AG08396 (cell line): ENCODE results near the gene SMIM44.
"Not testable (repeated sequence)": the region's sequence is repeated elsewhere in the genome, so short reads cannot be mapped to it uniquely, and the experiment has no call there.

ENCODE experiments used
- DNase-seq: peaks from one replicate; pipeline ENCODE4 v3.0.0; 2012; ENCODE audit warnings: low spot score, mixed read lengths

The SMIM44 gene

GRCh38 chr19:3483226-3483628 lies at the start of gene SMIM44:
TSS of gene SMIM44 (minus strand) at chr19:3483441. CDS start at chr19:3483403, 38 bp downstream.
- DNase-seq = no peak

GRCh38 chr19:3533033-3533432 lies 49.8 kb upstream of the SMIM44 start:
- DNase-seq = no peak

GRCh38 chr19:3532154-3532786 lies 49.0 kb upstream of the SMIM44 start:
- DNase-seq = no peak

- no peak for DNase-seq
Measured at GRCh38 chr19:3531716-3532115, 48.5 kb upstream of the SMIM44 start.

- no peak for DNase-seq
Measured at GRCh38 chr19:3530389-3530788, 47.1 kb upstream of the SMIM44 start.

GRCh38 chr19:3529299-3529698 lies 46.1 kb upstream of the SMIM44 start:
- DNase-seq = not testable (repeated sequence)

GRCh38 chr19:3528539-3529211 lies 45.4 kb upstream of the SMIM44 start:
- DNase-seq = no peak

GRCh38 chr19:3528080-3528479 lies 44.8 kb upstream of the SMIM44 start:
- DNase-seq = no peak

GRCh38 chr19:3527238-3527910 lies 44.1 kb upstream of the SMIM44 start:
- no peak for DNase-seq

- DNase-seq = no peak
Measured at GRCh38 chr19:3526507-3527237, 43.4 kb upstream of the SMIM44 start.

- no peak for DNase-seq
Measured at GRCh38 chr19:3524904-3525451, 41.7 kb upstream of the SMIM44 start.

- DNase-seq = no peak
Measured at GRCh38 chr19:3524078-3524842, 41.0 kb upstream of the SMIM44 start.

GRCh38 chr19:3523361-3524077 lies 40.3 kb upstream of the SMIM44 start:
- no peak for DNase-seq

GRCh38 chr19:3522421-3523360 lies 39.5 kb upstream of the SMIM44 start:
- DNase-seq = no peak

GRCh38 chr19:3521104-3521445 lies 37.8 kb upstream of the SMIM44 start:
- no peak for DNase-seq

- DNase-seq = no peak
Measured at GRCh38 chr19:3520166-3521103, 37.2 kb upstream of the SMIM44 start.

GRCh38 chr19:3519126-3519525 lies 35.9 kb upstream of the SMIM44 start:
- DNase-seq = no peak

GRCh38 chr19:3518659-3519058 lies 35.4 kb upstream of the SMIM44 start:
- DNase-seq = no peak

GRCh38 chr19:3518255-3518654 lies 35.0 kb upstream of the SMIM44 start:
- no peak for DNase-seq
